Gastroesophageal sphincter (tissue), 3 donors: ENCODE data around the gene OR2B2.
"Not testable (repeated sequence)": the region's sequence is repeated elsewhere in the genome, so short reads cannot be mapped to it uniquely, and the experiment has no call there.

ENCODE experiments used
- EP300 ChIP-seq: sonication (generic); formaldehyde crosslinking; IDR thresholded peaks from one replicate; pipeline ENCODE4 v1.6.1; 2017; ENCODE audit warnings: antibody characterized with exemption, mild to moderate bottlenecking
- POLR2A ChIP-seq, 2 donors: fragments of 450-650 bp; IDR thresholded peaks; one replicate each; pipeline ENCODE4 v1.6.1; 2017; ENCODE audit warnings: antibody characterized with exemption in 2 of 2, mild to moderate bottlenecking in 2 of 2, moderate library complexity in 1 of 2
- POLR2AphosphoS5 ChIP-seq: sonication (generic); formaldehyde crosslinking; IDR thresholded peaks from one replicate; pipeline ENCODE4 v1.6.1; 2017; ENCODE audit warnings: antibody characterized with exemption
- TF ChIP-seq, protein P1 (sequence below), 4 experiments: fragments of 200-600 bp in 2 of 4; fragments of 450-650 bp in 2 of 4; sonication (generic) in 1 of 4; IDR thresholded peaks; one replicate each; pipeline ENCODE4 v1.5.1; 2017 to 2019; ENCODE audit warnings: antibody characterized with exemption in 4 of 4, mild to moderate bottlenecking in 2 of 4, moderate library complexity in 2 of 4

DNA sequence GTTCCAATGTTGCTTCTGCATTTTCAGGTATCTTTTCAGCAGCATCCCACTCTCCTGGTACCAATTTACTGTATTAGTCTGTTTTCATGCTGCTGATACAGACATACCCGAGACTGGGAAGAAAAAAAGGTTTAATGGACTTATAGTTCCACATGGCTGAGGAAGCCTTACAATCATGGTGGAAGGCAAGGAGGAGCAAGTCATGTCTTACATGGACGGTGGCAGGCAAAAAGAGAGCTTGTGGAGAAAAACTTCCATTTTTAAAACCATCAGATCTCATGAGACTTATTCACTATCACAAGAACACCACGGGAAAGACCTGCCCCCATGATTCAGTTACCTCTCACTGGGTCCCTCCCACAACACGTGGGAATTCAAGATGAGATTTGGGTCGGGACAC is 17.7 kb upstream of the OR2B2 start:
- TF ChIP-seq, protein P1, sequence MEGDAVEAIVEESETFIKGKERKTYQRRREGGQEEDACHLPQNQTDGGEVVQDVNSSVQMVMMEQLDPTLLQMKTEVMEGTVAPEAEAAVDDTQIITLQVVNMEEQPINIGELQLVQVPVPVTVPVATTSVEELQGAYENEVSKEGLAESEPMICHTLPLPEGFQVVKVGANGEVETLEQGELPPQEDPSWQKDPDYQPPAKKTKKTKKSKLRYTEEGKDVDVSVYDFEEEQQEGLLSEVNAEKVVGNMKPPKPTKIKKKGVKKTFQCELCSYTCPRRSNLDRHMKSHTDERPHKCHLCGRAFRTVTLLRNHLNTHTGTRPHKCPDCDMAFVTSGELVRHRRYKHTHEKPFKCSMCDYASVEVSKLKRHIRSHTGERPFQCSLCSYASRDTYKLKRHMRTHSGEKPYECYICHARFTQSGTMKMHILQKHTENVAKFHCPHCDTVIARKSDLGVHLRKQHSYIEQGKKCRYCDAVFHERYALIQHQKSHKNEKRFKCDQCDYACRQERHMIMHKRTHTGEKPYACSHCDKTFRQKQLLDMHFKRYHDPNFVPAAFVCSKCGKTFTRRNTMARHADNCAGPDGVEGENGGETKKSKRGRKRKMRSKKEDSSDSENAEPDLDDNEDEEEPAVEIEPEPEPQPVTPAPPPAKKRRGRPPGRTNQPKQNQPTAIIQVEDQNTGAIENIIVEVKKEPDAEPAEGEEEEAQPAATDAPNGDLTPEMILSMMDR (IDR thresholded peaks at IDR 0.05) = not testable (repeated sequence)
- not testable (repeated sequence) for TF ChIP-seq POLR2AphosphoS5; POLR2A (IDR thresholded peaks at IDR 0.05); EP300
